ENCODE data around the gene TANGO6. TPM values are rescaled to one million over a fixed set of nuclear protein-coding genes. Genes with fewer than 3 reads are reported as not detected.

Gene TANGO6
- total and polyA plus RNA-seq, 4 donors, result 5.4 to 26.6 (median 13.2) TPM

DNA sequence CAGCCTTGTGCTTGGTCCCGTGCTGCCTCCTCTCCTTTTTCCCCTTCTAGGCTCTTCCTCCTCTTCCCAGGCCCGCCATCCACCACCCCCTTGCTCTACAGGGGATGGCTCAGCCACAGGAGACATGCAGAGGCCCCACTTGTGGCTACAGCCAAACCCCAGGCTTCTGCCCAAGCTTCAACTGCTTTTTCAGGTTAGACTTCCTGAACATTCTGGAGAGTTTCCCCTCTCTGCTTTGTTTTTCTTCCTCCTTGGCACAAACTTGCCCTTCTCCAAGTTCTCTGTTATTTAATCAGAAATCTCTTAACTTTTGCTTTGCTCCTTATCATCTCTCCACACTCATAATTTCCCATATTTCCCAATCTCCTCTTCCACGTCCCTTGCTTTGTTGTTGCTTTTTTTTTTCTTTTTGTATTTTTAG lies 243.8 kb downstream of the TANGO6 start:
- Histone ChIP-seq H3K36me3 (ENCODE audit: control insufficient read depth in 1 of 2, insufficient read depth in 2 of 2, low read length in 1 of 2) (peaks cover 0 to 2% of the 10 kb centered on the region in 2 donors), H3K4me1 (ENCODE audit: control insufficient read depth in 1 of 2, insufficient read depth in 2 of 2, low read length in 2 of 2) (no peaks in the 10 kb centered on the region), H3K4me3 (ENCODE audit: low read length in 2 of 2) (no peak overlapping the region), H3K9me3 (ENCODE audit: control insufficient read depth, low read length) (no peaks in the 10 kb centered on the region), H3K27me3 (ENCODE audit: control insufficient read depth in 1 of 2, insufficient read depth in 2 of 2, low read length in 1 of 2) (no peaks in the 10 kb centered on the region), H3K27ac (ENCODE audit: low read depth in 1 of 2, low read length in 2 of 2) (no peak overlapping the region)
- 73 to 77% methylated on average over 3 of the region's 3 CpGs for WGBS, 2 donors
- no peak for DNase-seq
- ATAC-seq (ENCODE audit: low FRiP score), result no peak
- intact Hi-C loops (cut with DNase I), result no loop called here

DNA sequence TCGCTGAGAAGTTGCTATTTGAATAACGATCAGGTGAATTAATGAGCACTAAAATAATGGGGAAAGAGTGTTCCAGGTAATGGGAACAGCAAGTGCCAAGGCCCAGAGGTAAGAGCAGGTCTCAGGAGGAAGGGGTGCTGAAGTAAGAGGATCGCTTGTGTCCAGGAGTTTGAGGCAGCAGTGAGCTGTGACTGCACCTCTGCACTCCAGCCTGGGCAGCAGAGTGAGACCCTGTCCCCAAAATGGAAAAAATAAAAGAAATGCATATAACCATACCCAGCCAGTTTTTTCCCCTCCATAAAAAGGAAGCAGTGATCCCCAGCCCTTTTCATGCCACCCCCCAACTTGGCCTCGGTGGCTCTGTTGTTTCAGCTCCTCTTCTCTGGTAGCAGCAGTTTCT lies 245.4 kb downstream of the TANGO6 start:
- DNase-seq (no peak), ATAC-seq (ENCODE audit: low FRiP score) (no peak)
- Histone ChIP-seq H3K27ac (ENCODE audit: low read depth in 1 of 2, low read length in 2 of 2) (no peak overlapping the region), H3K27me3 (ENCODE audit: control insufficient read depth in 1 of 2, insufficient read depth in 2 of 2, low read length in 1 of 2) (no peaks in the 10 kb centered on the region), H3K4me1 (ENCODE audit: control insufficient read depth in 1 of 2, insufficient read depth in 2 of 2, low read length in 2 of 2) (no peaks in the 10 kb centered on the region), H3K36me3 (ENCODE audit: control insufficient read depth in 1 of 2, insufficient read depth in 2 of 2, low read length in 1 of 2) (peaks cover 0 to 2% of the 10 kb centered on the region in 2 donors), H3K4me3 (ENCODE audit: low read length in 2 of 2) (no peak overlapping the region), H3K9me3 (ENCODE audit: control insufficient read depth, low read length) (no peaks in the 10 kb centered on the region)
- WGBS, 2 donors, result 85 to 87% methylated on average over 4 of the region's 4 CpGs
- intact Hi-C loops (cut with DNase I), result no loop called here

GRCh38 chr16:69089091-69089910 lies 246.0 kb downstream of the TANGO6 start:
- WGBS, 2 donors, result 67 to 69% methylated on average over 16 of the region's 16 CpGs
- H3K9me3 ChIP-seq (ENCODE audit: control insufficient read depth, low read length), result no peaks in the 10 kb centered on the region
- DNase-seq, result no peak
- peaks cover 0 to 1% of the 10 kb centered on the region in 2 donors for H3K36me3 ChIP-seq (ENCODE audit: control insufficient read depth in 1 of 2, insufficient read depth in 2 of 2, low read length in 1 of 2)
- no peaks in the 10 kb centered on the region for H3K27me3 ChIP-seq (ENCODE audit: control insufficient read depth in 1 of 2, insufficient read depth in 2 of 2, low read length in 1 of 2)
- H3K27ac ChIP-seq (ENCODE audit: low read depth in 1 of 2, low read length in 2 of 2), result no peak overlapping the region
- H3K4me1 ChIP-seq (ENCODE audit: control insufficient read depth in 1 of 2, insufficient read depth in 2 of 2, low read length in 2 of 2), result no peaks in the 10 kb centered on the region
- ATAC-seq (ENCODE audit: low FRiP score), result no peak
- no peak overlapping the region for H3K4me3 ChIP-seq (ENCODE audit: low read length in 2 of 2)
- intact Hi-C loops (cut with DNase I), result no loop called here

DNA sequence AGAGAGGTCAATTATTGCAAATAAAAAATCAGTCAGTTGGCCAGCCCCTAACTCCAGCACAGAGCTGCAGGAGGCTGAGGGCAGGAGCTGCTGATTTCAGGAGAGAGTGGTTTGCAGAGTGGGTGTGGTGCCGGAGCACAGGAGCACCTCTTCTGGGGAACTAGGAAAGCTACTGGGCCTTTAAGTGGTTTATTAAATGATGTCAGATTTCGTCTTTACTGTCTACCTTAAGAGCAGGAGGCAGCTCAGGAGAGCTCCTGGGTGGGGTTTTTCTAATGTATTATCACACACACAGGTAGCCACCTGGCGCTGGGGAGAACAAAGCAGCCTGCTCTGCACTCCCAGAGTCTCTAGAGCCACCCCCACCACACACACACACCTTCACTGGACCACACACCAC lies 250.6 kb downstream of the TANGO6 start:
- intact Hi-C loops (cut with DNase I), result no loop called here
- Histone ChIP-seq H3K27me3 (ENCODE audit: control insufficient read depth in 1 of 2, insufficient read depth in 2 of 2, low read length in 1 of 2) (no peaks in the 10 kb centered on the region), H3K36me3 (ENCODE audit: control insufficient read depth in 1 of 2, insufficient read depth in 2 of 2, low read length in 1 of 2) (no peaks in the 10 kb centered on the region), H3K9me3 (ENCODE audit: control insufficient read depth, low read length) (no peaks in the 10 kb centered on the region), H3K4me1 (ENCODE audit: control insufficient read depth in 1 of 2, insufficient read depth in 2 of 2, low read length in 2 of 2) (no peaks in the 10 kb centered on the region), H3K27ac (ENCODE audit: low read depth in 1 of 2, low read length in 2 of 2) (no peak overlapping the region), H3K4me3 (ENCODE audit: low read length in 2 of 2) (no peak overlapping the region)
- ATAC-seq (ENCODE audit: low FRiP score) (no peak), DNase-seq (no peak)
- 74 to 77% methylated on average over 3 of the region's 3 CpGs for WGBS, 2 donors

DNA sequence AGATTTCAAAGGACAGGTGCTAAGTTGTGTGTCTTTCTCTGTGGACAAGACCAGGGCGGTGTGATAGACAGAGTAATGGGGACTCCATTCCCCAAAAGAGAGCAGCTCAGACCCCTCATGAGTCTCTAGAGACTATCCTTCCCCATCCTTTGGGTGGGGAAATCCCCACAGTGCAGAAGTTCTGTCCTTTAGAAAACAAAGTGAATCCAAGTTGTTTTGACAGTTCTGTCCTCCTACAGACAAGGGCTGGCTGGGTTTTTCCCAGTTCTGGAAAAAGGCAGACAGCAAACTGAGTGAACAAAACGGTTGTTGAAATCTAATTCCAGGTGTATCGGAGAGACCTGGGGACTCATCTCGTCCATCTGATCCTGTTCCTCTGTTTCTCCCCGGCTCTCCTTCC lies 251.2 kb downstream of the TANGO6 start:
- H3K27ac ChIP-seq (ENCODE audit: low read depth in 1 of 2, low read length in 2 of 2), result no peak overlapping the region
- H3K4me3 ChIP-seq (ENCODE audit: low read length in 2 of 2), result no peak overlapping the region
- no peaks in the 10 kb centered on the region for H3K36me3 ChIP-seq (ENCODE audit: control insufficient read depth in 1 of 2, insufficient read depth in 2 of 2, low read length in 1 of 2)
- H3K9me3 ChIP-seq (ENCODE audit: control insufficient read depth, low read length), result no peaks in the 10 kb centered on the region
- H3K27me3 ChIP-seq (ENCODE audit: control insufficient read depth in 1 of 2, insufficient read depth in 2 of 2, low read length in 1 of 2), result no peaks in the 10 kb centered on the region
- 81 to 83% methylated on average over 5 of the region's 5 CpGs for WGBS, 2 donors
- DNase-seq (no peak), ATAC-seq (ENCODE audit: low FRiP score) (no peak)
- intact Hi-C loops (cut with DNase I), result no loop called here
- no peaks in the 10 kb centered on the region for H3K4me1 ChIP-seq (ENCODE audit: control insufficient read depth in 1 of 2, insufficient read depth in 2 of 2, low read length in 2 of 2)

DNA sequence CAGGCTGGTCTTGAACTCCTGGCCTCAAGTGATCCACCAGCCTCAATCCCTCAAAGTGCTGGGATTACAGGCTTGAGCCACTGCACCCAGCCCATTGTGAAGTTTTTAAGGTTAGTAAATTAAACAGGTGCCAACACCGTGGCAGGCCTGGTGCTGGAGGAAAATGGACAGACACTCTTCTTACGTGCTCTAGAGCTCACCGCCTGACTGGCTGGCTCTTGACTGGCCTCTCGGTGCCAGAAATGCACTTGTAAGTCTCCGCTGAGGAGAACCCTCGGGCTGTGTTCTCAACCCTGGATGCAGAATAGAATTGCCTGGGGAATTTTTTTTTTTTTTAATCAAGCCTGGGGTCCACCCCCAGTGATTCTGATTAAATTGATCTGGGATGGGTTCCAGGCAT lies 251.9 kb downstream of the TANGO6 start:
- H3K27me3 ChIP-seq (ENCODE audit: control insufficient read depth in 1 of 2, insufficient read depth in 2 of 2, low read length in 1 of 2), result no peaks in the 10 kb centered on the region
- no peaks in the 10 kb centered on the region for H3K9me3 ChIP-seq (ENCODE audit: control insufficient read depth, low read length)
- intact Hi-C loops (cut with DNase I), result no loop called here
- H3K36me3 ChIP-seq (ENCODE audit: control insufficient read depth in 1 of 2, insufficient read depth in 2 of 2, low read length in 1 of 2), result no peaks in the 10 kb centered on the region
- DNase-seq, result no peak
- H3K4me1 ChIP-seq (ENCODE audit: control insufficient read depth in 1 of 2, insufficient read depth in 2 of 2, low read length in 2 of 2), result no peaks in the 10 kb centered on the region
- H3K4me3 ChIP-seq (ENCODE audit: low read length in 2 of 2), result no peak overlapping the region
- WGBS, 2 donors, result 64 to 65% methylated on average over 6 of the region's 6 CpGs
- no peak overlapping the region for H3K27ac ChIP-seq (ENCODE audit: low read depth in 1 of 2, low read length in 2 of 2)
- ATAC-seq (ENCODE audit: low FRiP score), result no peak

GRCh38 chr16:69100071-69100691 lies 256.9 kb downstream of the TANGO6 start:
- WGBS, 2 donors, result 55 to 61% methylated on average over 11 of the region's 11 CpGs
- no peaks in the 10 kb centered on the region for H3K27me3 ChIP-seq (ENCODE audit: control insufficient read depth in 1 of 2, insufficient read depth in 2 of 2, low read length in 1 of 2)
- H3K36me3 ChIP-seq (ENCODE audit: control insufficient read depth in 1 of 2, insufficient read depth in 2 of 2, low read length in 1 of 2), result no peaks in the 10 kb centered on the region
- no peak for ATAC-seq (ENCODE audit: low FRiP score)
- no peak for DNase-seq
- intact Hi-C loops (cut with DNase I), result no loop called here
- H3K9me3 ChIP-seq (ENCODE audit: control insufficient read depth, low read length), result no peaks in the 10 kb centered on the region
- H3K4me1 ChIP-seq (ENCODE audit: control insufficient read depth in 1 of 2, insufficient read depth in 2 of 2, low read length in 2 of 2), result no peaks in the 10 kb centered on the region
- no peak overlapping the region for H3K27ac ChIP-seq (ENCODE audit: low read depth in 1 of 2, low read length in 2 of 2)
- H3K4me3 ChIP-seq (ENCODE audit: low read length in 2 of 2), result no peak overlapping the region

DNA sequence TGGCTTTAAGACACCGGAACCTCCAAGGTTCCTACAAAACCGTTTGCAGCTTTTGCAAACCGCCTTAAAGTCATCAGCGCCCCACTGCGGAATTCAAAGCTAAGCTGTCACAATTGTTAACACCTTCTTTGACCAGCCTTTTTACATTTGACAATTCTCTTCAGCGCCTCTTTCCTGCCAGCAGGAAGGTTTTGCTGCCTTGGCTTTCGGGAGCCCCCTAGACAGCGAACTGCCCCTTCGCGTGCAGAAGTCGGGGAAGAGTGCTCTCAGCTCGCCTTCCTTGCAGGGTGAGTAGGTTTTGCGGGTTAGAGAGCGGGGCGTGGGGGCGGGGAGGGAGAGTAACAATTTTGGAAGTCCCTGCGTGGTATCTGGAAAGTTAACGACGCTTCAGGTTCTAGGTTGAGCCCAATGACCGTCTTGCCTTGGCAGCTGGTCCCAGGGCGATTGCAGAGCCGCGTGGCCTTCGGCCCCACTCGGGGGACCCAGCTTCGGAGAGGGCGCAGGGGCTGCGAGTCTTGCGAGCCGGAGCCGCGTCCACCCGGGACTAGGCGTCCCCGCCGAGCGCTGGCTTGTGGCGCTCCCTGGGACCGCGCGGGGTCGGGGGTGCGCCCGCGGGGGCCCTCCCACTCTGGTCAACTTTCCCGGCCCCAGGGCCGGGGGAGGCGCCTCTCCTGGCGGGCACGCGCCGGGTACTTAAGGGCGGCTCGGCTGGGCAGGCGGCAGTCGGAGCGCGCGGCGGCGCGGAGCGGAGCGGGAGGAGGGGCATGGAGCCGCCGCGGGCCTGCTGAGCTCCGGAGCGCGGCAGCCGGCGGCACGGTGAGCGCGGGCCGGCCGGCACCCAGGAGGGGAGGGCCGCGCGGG lies 262.4 kb downstream of the TANGO6 start, which contains the start of gene HAS3:
HAS3 (plus strand) TSS at position 153 of the 861 bp plus-strand sequence. CDS start 3,743 bp downstream, outside the sequence.
- H3K4me1 ChIP-seq (ENCODE audit: control insufficient read depth in 1 of 2, insufficient read depth in 2 of 2, low read length in 2 of 2), result no peaks in the 10 kb centered on the region
- peak; percentile 57 to 84 for DNase-seq
- intact Hi-C loops (cut with DNase I), result loop anchor here in 1 of 2 donors (1.0 kb wide), 1 partner anchor 15 kb away; no protein-coding TSS in a partner anchor
- ATAC-seq (ENCODE audit: low FRiP score), result peak; percentile 60
- no peaks in the 10 kb centered on the region for H3K27me3 ChIP-seq (ENCODE audit: control insufficient read depth in 1 of 2, insufficient read depth in 2 of 2, low read length in 1 of 2)
- 0% methylated on average over 60 to 80 of the region's 80 CpGs for WGBS, 2 donors
- no peaks in the 10 kb centered on the region for H3K9me3 ChIP-seq (ENCODE audit: control insufficient read depth, low read length)
- H3K27ac ChIP-seq (ENCODE audit: low read depth in 1 of 2, low read length in 2 of 2), result no peak within 1 kb of the TSS
- peaks cover 0 to 4% of the 10 kb centered on the region in 2 donors for H3K36me3 ChIP-seq (ENCODE audit: control insufficient read depth in 1 of 2, insufficient read depth in 2 of 2, low read length in 1 of 2)
- peak within 1 kb of the TSS; percentile 17 to 56 for H3K4me3 ChIP-seq (ENCODE audit: low read length in 2 of 2)
